HEK293 (cell line): Measurements from ENCODE around the gene ZNF518B.

ENCODE experiments used
- CTCF ChIA-PET: fragments of 350-600 bp; formaldehyde crosslinking; extraction: SDS; loops from one replicate; lab custom pipeline; 2021; ENCODE audit warnings: antibody characterized with exemption; lab: Yijun Ruan, JAX
- POLR2A ChIA-PET: fragments of 300-600 bp; formaldehyde crosslinking; extraction: SDS; loops from one replicate; lab custom pipeline; 2020; ENCODE audit warnings: antibody characterized with exemption, inconsistent platforms; lab: Yijun Ruan, JAX
- H3K27ac ChIP-seq: fragments of 200-500 bp; sonication (Bioruptor generic); 2 replicates; pipeline ENCODE4 v1.5.1; 2014; ENCODE audit warnings: low read depth, low read length, control low read depth, inconsistent platforms; ENCODE audit errors: extremely low read depth
- H3K36me3 ChIP-seq, 2 experiments: fragments of 200-500 bp in 1 of 2; sonication (Bioruptor generic) in 1 of 2; 1 replicate in 1 of 2; 2 replicates in 1 of 2; pipeline ENCODE4 v1.5.1; 2014 to 2017; ENCODE audit warnings: inconsistent platforms in 2 of 2, low read length in 2 of 2; ENCODE audit not compliant: control insufficient read depth in 2 of 2, insufficient read depth in 1 of 2
- H3K4me1 ChIP-seq: fragments of 200-500 bp; sonication (Bioruptor generic); 2 replicates; pipeline ENCODE4 v1.5.1; 2014; ENCODE audit warnings: mild to moderate bottlenecking, low read length, inconsistent platforms; ENCODE audit not compliant: control insufficient read depth, insufficient read depth
- H3K4me3 ChIP-seq: 2 replicates; pipeline ENCODE4 v1.5.1; 2011; ENCODE audit warnings: low read depth, mild to moderate bottlenecking, control low read depth, low read length, moderate library complexity
- H3K9me3 ChIP-seq: fragments of 200-500 bp; sonication (Bioruptor generic); 2 replicates; pipeline ENCODE4 v1.5.1; 2014; ENCODE audit warnings: low read depth, low read length, inconsistent platforms; ENCODE audit not compliant: control insufficient read depth, insufficient read depth
- EGR2 ChIP-seq: fragments of 450-650 bp; formaldehyde crosslinking; IDR thresholded peaks from 2 replicates; pipeline ENCODE4 v1.5.1; 2016; ENCODE audit warnings: low read depth, missing biosample characterization, missing genetic modification characterization
- KLF10 ChIP-seq: fragments of 450-650 bp; IDR thresholded peaks from 2 replicates; pipeline ENCODE4 v1.5.1; 2018; ENCODE audit warnings: missing biosample characterization, mild to moderate bottlenecking, missing genetic modification characterization
- REST ChIP-seq: fragments of 450-650 bp; formaldehyde crosslinking; IDR thresholded peaks from 2 replicates; pipeline ENCODE4 v1.5.1; 2016; ENCODE audit warnings: missing biosample characterization, missing genetic modification characterization
- SALL2 ChIP-seq: fragments of 450-650 bp; formaldehyde crosslinking; IDR thresholded peaks from 2 replicates; pipeline ENCODE4 v1.5.0; 2017; ENCODE audit warnings: missing biosample characterization, mild to moderate bottlenecking, missing genetic modification characterization, borderline replicate concordance
- SETDB1 ChIP-seq: IDR thresholded peaks from one replicate; pipeline ENCODE4 v1.6.1; 2017; ENCODE audit warnings: mild to moderate bottlenecking, low read length, moderate library complexity, mixed read lengths; ENCODE audit not compliant: insufficient read length
- WT1 ChIP-seq: fragments of 450-650 bp; formaldehyde crosslinking; IDR thresholded peaks from 2 replicates; pipeline ENCODE4 v1.5.1; 2016; ENCODE audit warnings: missing biosample characterization, missing genetic modification characterization
- ZBTB20 ChIP-seq: fragments of 450-650 bp; formaldehyde crosslinking; IDR thresholded peaks from 2 replicates; pipeline ENCODE4 v1.5.1; 2016; ENCODE audit warnings: missing biosample characterization, missing genetic modification characterization
- ZBTB48 ChIP-seq: fragments of 450-650 bp; formaldehyde crosslinking; IDR thresholded peaks from 2 replicates; pipeline ENCODE4 v1.5.1; 2016; ENCODE audit warnings: missing biosample characterization, missing genetic modification characterization
- ZBTB49 ChIP-seq: fragments of 450-650 bp; formaldehyde crosslinking; IDR thresholded peaks from 2 replicates; pipeline ENCODE4 v1.5.1; 2016; ENCODE audit warnings: missing biosample characterization, missing genetic modification characterization, low read depth
- ZFP37 ChIP-seq: fragments of 450-650 bp; formaldehyde crosslinking; IDR thresholded peaks from 2 replicates; pipeline ENCODE4 v1.5.1; 2016; ENCODE audit warnings: missing biosample characterization, missing genetic modification characterization
- ZFP41 ChIP-seq: fragments of 450-650 bp; formaldehyde crosslinking; IDR thresholded peaks from 2 replicates; pipeline ENCODE4 v1.5.1; 2016; ENCODE audit warnings: missing biosample characterization, missing genetic modification characterization, borderline replicate concordance
- ZNF132 ChIP-seq: fragments of 450-650 bp; formaldehyde crosslinking; IDR thresholded peaks from 2 replicates; pipeline ENCODE4 v1.5.1; 2017; ENCODE audit warnings: missing biosample characterization, missing genetic modification characterization, borderline replicate concordance
- ZNF146 ChIP-seq: fragments of 450-650 bp; formaldehyde crosslinking; IDR thresholded peaks from 2 replicates; pipeline ENCODE4 v1.5.1; 2016; ENCODE audit warnings: missing biosample characterization, missing genetic modification characterization
- ZNF175 ChIP-seq: fragments of 450-650 bp; formaldehyde crosslinking; IDR thresholded peaks from 2 replicates; pipeline ENCODE4 v1.5.1; 2016; ENCODE audit warnings: missing biosample characterization, missing genetic modification characterization
- ZNF350 ChIP-seq: fragments of 450-650 bp; formaldehyde crosslinking; IDR thresholded peaks from 2 replicates; pipeline ENCODE4 v1.5.0; 2017; ENCODE audit warnings: missing biosample characterization, mild to moderate bottlenecking, missing genetic modification characterization
- ZNF37A ChIP-seq: fragments of 450-650 bp; IDR thresholded peaks from 2 replicates; pipeline ENCODE4 v1.5.1; 2018; ENCODE audit warnings: missing biosample characterization, missing genetic modification characterization
- ZNF391 ChIP-seq: fragments of 450-650 bp; formaldehyde crosslinking; IDR thresholded peaks from 2 replicates; pipeline ENCODE4 v1.5.1; 2016; ENCODE audit warnings: low read depth, missing biosample characterization, missing genetic modification characterization, borderline replicate concordance
- ZNF404 ChIP-seq: fragments of 450-650 bp; formaldehyde crosslinking; IDR thresholded peaks from 2 replicates; pipeline ENCODE4 v1.5.1; 2017; ENCODE audit warnings: missing biosample characterization, missing genetic modification characterization
- ZNF513 ChIP-seq: fragments of 450-650 bp; IDR thresholded peaks from 2 replicates; pipeline ENCODE4 v1.5.1; 2018; ENCODE audit warnings: missing biosample characterization, missing genetic modification characterization
- ZNF518A ChIP-seq: fragments of 450-650 bp; formaldehyde crosslinking; conservative IDR thresholded peaks from 2 replicates; pipeline ENCODE4 v1.5.1; 2016; ENCODE audit warnings: low read depth, missing biosample characterization, missing genetic modification characterization
- ZNF560 ChIP-seq: fragments of 450-650 bp; formaldehyde crosslinking; IDR thresholded peaks from 2 replicates; pipeline ENCODE4 v1.5.1; 2017; ENCODE audit warnings: missing biosample characterization, missing genetic modification characterization, borderline replicate concordance
- ZNF639 ChIP-seq: fragments of 450-650 bp; formaldehyde crosslinking; IDR thresholded peaks from 2 replicates; pipeline ENCODE4 v1.5.1; 2016; ENCODE audit warnings: missing biosample characterization, missing genetic modification characterization
- ZNF677 ChIP-seq: fragments of 450-650 bp; IDR thresholded peaks from 2 replicates; pipeline ENCODE4 v1.5.0; 2018; ENCODE audit warnings: missing biosample characterization, mild to moderate bottlenecking, missing genetic modification characterization, moderate library complexity

ZNF518B gene

GRCh38 chr4:10442976-10443375 lies 14.2 kb downstream of the ZNF518B start:
- Histone ChIP-seq H3K27ac (no peak overlapping the region), H3K4me3 (no peak overlapping the region), H3K36me3 (peaks cover 7 to 43% of the 10 kb centered on the region in 2 experiments; a peak in 2 of 3 replicates), H3K4me1 (no peaks in the 10 kb centered on the region), H3K9me3 (no peaks in the 10 kb centered on the region)
- POLR2A ChIA-PET, result no interaction called here
- CTCF ChIA-PET, result no interaction called here
- TF ChIP-seq ZNF146 (tag by site-specific recombination) (no peak), ZFP41 (tag by site-specific recombination) (no peak), ZNF350 (tag by site-specific recombination) (no peak), KLF10 (tag by site-specific recombination) (no peak), ZNF677 (tag by site-specific recombination) (no peak), EGR2 (no peak), WT1 (no peak), REST (no peak), ZNF518A (no peak), ZNF37A (tag by site-specific recombination) (no peak), ZBTB20 (tag by site-specific recombination) (no peak)

- ChIA-PET POLR2A (no interaction called here), CTCF (interaction anchor here (0.7 kb wide), 1 partner anchor 236 kb away, joined by 4 read pairs; no protein-coding TSS in a partner anchor)
- Histone ChIP-seq H3K36me3 (peaks cover 7 to 33% of the 10 kb centered on the region in 2 experiments; a peak in 2 of 3 replicates), H3K27ac (no peak overlapping the region)
- TF ChIP-seq ZFP37 (tag by site-specific recombination), result no peak
- TF ChIP-seq ZNF132, result no peak
- TF ChIP-seq SALL2 (tag by site-specific recombination), result no peak
- no peak for TF ChIP-seq ZNF560 (tag by site-specific recombination)
- TF ChIP-seq ZBTB49, result no peak
- no peak for TF ChIP-seq ZNF391
- TF ChIP-seq ZNF513 (tag by site-specific recombination), result no peak
- TF ChIP-seq SETDB1, result no peak
- TF ChIP-seq ZNF404 (tag by site-specific recombination), result no peak
- no peak for TF ChIP-seq ZNF639 (tag by site-specific recombination)
- TF ChIP-seq ZNF175 (tag by site-specific recombination), result no peak
- no peak for TF ChIP-seq ZBTB48 (tag by site-specific recombination)
- TF ChIP-seq, all 188 proteins: peak for 0
- Histone ChIP-seq H3K4me1 (no peaks in the 10 kb centered on the region), H3K4me3 (no peak overlapping the region), H3K9me3 (no peaks in the 10 kb centered on the region)
These were observed 15.7 kb downstream of the ZNF518B start for GRCh38 chr4:10441512-10441911.
